Activated CD4-positive, alpha-beta T cell treated with anti-CD3 and anti-CD28 coated beads, Interleukin-2, amount 50 U/mL, for 4 hours (primary cell): ENCODE data around the gene MYMX.
A peak's percentile ranks its signal among the peaks of the same experiment; 100 is the strongest.

ENCODE experiments used
- DNase-seq, 2 experiments: peaks; one replicate each; pipeline ENCODE4 v3.0.0-alpha.2; 2020

The MYMX gene

GRCh38 chr6:44253307-44254101 lies 36.8 kb downstream of the MYMX start:
- DNase-seq, result peak; percentile 52 to 55

DNA sequence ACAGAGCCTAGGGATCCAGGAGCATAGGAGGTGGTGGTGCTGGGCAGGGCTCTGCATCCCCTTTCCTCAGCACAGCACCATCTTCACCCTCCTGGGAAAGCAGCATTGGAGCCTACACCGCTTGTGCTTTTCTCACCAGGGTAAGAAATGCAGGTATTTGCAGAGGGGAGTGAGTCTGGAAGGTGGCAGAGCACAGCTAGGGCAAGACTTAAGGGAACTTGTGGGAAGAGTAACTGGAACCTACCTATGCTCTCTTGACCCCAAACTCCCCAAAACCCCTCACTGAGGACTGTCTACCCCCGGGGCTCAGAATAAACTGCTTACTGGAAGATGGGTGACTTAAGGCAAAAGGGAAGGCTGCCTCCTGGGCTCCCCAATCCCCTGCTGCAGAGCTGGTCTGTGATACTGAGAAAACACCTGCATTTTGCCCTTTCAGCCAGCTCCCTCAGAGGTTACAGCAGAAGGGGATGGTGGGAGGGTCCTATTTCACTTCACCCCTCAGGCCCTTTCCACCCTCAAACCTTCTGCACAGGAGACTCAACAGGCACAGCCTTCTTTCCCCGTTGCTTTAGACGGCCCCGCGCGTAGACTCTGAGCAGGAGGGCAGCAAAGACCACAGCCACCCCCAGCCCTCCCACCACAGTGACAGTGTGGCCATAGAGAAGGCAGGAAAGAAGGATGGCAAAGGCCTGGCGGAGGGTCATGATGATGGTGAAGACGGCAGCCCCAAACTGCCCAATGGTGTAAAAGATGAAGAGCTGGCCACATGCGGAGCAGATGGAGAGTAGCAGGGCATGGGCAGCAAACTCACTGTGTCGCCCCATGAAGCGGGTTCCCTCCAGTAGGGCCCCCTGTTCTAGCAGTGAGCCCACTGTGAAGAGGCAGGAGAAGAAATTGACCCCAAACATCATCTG lies 37.7 kb downstream of the MYMX start:
- DNase-seq, result peak in 1 of 2 experiments; percentile 18

DNA sequence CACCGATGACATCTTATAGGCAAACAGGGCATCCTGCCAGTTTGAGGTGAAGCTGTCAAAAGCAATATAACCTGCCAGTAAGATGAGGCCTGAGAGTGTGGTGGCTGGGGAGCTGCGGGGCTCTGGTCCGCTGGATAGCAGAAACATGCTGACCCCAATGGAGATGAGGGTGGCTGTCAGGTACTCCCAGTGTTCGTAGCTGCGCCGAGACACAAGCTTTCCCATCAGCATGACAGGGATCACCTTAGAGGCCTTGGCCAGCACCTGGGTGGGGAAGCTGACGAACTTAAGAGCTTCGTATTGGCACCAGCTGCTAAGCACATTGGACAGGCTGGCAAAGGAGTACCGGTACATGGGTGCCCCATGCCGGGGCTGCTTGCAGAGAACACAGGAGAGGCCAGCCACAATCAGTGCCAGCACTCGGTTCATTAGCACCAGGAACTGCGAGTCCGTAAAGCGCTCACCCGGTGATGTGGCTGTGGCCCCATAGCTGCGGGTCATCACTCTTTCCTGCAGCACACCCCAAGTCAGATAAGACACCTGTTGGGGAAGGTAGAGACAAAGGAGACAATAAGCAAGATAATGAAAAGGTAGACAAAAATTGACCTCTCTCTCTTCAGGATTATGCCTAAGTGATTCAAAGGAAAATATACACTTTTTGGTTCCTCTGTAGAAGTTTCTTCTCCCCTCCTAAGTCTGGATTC lies 38.5 kb downstream of the MYMX start:
- DNase-seq, result peak; percentile 29 to 30

- DNase-seq, result peak; percentile 13 to 28
Observed at GRCh38 chr6:44255871-44256774, 39.4 kb downstream of the MYMX start.

- no peak for DNase-seq
Observed at GRCh38 chr6:44256775-44257024, 40.0 kb downstream of the MYMX start.

DNA sequence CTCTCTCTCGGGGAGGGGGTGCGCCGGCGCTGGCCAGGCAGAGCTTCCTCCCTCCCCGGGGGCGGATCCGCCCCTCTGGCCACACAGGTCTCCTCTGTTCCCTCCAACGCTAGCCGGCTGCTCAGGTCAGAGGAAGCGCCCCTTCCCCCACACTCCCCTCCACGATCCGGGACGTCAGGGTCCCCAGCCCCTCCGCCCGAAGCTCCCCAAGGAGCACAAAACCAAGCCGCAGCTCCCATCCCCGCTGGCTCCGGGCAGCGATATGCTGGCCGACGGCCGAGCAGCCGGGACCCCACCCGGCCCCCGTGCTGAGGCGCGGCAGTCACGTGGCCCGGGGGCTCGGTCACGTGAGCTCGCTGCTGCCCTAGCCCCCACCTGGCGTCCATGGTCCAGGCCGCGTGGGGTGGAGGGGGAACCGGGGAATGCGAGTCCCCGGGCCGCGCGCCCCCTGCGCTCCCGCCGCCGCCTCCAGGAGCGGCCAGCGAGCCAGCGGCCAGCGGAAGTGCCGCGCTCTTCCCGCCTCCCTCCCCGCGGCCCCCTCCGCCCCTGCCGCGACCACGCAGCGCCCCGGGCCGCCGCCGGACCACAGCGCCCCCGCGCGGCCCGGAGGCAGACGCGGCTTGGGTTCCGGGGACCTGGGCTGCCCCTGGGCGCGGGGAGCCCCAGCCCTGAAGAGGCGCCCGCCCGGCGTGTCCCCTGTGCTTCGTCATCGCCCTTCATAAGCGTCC lies 40.5 kb downstream of the MYMX start, which contains the start of gene SLC35B2:
TSS of gene SLC35B2 (minus strand) at position 504 of the 728 bp plus-strand sequence. CDS start at position 386, 118 bp downstream.
- peak; percentile 41 to 54 for DNase-seq

- no peak for DNase-seq
Observed at GRCh38 chr6:44257753-44258324, 41.1 kb downstream of the MYMX start.

DNA sequence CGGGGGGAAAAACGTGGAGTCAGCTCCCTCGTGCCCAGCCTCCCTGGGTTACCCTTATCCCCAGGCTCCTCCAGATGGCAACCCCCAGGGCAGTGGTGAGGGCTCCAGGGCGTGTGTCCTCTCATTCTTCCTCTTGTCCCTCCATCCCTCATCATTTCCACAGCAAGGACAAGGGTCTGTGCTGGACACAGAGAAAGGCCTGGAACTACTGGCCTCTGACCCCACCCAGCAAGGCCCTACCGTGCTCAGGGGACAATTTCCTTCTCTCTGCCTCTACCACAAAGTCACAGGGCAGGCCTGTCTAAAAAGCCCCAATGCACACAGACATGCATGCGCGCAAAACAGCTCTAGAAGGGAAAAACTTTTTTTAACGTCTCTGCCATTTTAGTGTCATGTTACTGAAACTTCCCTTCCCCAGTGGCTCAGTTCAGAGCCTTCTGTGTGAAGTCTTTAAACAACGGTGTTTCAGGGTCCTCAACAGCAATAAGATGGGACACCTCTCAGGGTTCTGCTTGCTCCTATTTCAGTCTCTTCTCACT lies 41.7 kb downstream of the MYMX start:
- no peak for DNase-seq

DNA sequence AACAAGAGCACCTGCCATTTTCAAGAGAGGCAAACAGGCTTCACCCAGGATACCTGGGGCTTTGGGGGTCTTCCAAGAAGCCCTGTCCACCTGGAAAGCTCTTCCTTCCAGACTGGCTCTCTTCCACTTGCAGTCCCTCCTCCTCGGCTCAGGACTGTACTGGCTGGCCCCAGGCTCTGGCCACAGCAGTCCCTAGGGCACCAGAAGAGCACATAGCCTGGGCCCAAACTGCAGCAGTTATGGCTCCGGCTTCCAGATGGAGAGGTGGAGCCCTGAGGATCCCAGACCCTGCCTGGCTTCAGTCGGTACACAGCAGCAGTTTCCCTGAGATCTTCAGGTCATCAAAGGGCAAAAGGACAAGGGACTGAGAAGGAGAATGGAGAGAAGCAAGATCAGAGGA lies 42.2 kb downstream of the MYMX start:
- no peak for DNase-seq

DNA sequence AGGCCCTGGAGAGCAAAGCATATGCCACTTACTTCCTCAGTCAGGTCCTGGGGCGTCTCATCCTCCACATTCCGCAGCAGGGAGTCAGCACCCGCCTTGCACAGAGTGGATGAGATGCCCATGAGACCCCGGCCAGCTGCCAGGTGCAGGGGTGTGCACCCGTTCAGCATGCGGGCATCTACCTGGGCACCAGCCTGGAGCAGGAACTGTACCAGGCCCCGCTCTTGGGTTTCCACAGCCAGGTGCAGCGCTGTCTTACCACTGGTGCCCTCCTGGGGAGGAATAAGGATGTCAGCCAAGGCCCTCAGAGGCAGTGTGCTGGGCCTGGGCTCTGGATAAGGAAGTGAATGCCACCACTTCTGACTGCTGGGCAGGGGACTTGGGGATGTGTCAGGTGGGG lies 43.3 kb downstream of the MYMX start:
- no peak for DNase-seq

DNA sequence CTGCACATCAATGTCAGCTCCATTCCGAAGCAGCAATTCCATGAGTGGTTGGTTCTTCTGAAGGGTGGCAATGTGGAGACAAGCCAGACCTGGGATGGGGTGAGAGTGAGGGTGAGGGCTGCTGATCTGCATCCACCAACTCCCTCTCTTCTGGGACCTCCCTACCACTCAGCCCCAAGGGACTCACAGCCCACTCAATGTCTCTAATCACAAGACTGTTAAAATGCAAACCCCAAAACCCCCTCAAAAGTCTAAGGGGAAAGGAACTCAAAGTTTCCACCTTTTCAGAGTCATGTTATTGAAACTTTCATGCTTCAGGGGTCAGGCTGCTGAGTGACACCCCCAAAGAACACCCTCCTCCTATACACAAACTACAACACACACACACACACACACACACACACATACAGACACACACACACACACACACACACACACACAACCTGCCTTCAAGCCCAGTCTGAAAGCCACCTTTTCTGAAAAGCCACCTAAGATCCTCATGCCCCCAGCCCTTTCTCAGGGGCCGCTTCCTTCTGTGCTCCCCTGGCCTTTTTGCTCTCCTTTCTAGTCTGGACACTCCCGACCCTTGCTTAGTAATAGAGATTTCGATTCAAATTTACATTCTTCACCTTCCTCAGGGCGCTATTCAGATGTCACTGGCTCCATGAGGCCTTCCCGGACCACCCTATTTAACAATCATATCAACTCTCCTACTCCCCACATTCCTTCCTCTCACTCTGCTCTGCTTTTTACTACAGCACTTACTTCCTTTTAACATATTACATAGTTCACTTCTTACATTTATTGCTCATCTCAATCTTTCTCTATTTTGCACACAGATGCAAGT lies 43.9 kb downstream of the MYMX start:
- DNase-seq, result no peak

GRCh38 chr6:44261581-44261980 lies 44.9 kb downstream of the MYMX start:
- no peak for DNase-seq

GRCh38 chr6:44262467-44263353 lies 46.0 kb downstream of the MYMX start:
- no peak for DNase-seq

DNA sequence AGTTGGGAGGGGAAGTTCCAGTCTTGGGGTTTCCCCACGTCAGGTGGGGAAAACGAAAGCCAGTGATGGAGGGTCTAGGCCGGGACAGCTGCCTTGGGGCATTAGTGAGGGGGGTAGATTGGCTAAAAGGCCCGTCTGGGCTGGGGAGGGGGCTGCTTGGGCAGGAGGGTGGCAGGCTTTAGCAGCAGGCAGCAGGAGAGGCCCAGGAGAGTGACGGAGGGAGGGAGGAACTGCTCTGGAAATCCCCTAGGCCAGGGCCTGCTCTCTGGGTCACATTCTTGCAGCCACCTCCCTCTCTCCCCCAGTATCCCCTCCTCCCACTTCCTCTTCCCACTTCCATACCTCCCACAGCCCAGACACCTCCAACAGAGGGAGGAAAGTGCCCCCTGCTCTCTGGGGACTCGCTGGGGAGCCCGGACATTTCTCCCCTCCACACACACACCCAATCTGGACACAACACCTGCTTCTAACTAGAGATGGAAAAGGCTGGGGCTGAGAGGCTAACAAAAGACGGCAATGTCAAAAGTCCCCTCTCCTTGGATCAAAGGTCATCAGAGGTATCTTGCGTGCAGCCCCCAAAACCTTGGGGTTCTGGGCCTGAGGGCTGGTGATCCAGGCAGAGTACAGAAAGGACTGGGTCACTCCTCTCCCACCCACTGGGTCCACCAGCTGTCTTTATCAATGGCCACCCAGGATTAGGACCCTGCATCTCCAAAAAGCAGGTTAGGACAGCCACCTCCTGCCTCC lies 46.8 kb downstream of the MYMX start:
- DNase-seq, result peak in 1 of 2 experiments; percentile 12

GRCh38 chr6:44264154-44265006 lies 47.7 kb downstream of the MYMX start:
- DNase-seq, result peak in 1 of 2 experiments; percentile 55

- peak; percentile 92 to 94 for DNase-seq
Observed at GRCh38 chr6:44265007-44265721, 48.4 kb downstream of the MYMX start, which contains the start of gene NFKBIE. Gene NFKBIE, minus strand, starts transcription at chr6:44265551. Its CDS starts 205 bp downstream, at chr6:44265346.
